Anterior cingulate cortex (tissue), 58 donors: ENCODE measurements around the gene APLN.
A peak's percentile ranks its signal among the peaks of the same experiment; 100 is the strongest.

Experiments used
- DNase-seq, 58 donors: peaks; one replicate each; lab custom pipeline; 2025; lab: John Stamatoyannopoulos, UW

The APLN gene

DNA sequence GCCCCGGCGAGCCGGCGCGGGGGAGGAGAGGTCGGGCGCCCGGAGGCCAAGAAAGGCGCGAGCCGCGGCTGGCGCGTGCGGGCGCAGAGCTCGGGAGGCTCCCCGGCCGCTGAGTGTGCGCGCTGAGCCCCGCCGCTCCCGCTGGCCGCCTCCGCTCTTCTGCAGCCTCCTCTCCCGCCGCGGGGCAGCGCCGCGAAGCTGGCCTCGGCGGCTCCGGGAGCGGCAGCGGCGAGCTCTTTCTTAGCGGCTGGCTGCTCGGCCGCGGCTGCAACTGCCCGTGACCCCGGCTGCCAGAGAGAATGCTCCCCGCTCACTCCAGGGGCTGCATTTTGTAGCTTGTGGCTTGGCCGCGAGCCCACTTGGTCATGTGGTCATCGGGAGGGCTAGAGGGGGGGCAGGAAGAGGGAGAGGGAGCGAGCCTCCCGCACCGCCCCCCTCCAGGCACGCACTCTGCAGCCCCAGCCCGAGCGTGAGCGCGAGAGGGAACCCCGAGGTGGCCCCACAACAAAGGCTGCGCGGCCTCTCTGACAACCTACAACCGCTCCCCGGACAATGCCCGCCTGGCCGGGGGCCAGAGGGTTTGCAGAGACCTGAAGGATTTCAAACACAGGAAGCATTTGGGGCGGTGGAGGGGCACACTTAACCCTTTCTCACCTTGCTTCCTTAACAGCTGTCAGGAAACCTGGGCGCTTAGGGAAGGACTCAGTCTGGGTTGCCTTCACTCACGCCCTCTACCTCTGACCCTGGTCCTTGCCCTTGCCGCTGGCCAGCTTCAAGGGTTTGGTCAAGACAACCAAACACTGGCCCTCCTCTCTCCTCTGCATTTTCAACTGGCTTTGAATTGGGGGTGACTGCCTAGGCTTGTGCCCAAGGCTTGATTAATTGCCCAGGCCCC lies at the start of gene APLN:
TSS of gene APLN (minus strand) at position 305 of the 895 bp plus-strand sequence. CDS start 326 bp downstream, outside the sequence.
- DNase-seq: peak in 52 of 58 donors; percentile 1 to 75 (median 38)

DNA sequence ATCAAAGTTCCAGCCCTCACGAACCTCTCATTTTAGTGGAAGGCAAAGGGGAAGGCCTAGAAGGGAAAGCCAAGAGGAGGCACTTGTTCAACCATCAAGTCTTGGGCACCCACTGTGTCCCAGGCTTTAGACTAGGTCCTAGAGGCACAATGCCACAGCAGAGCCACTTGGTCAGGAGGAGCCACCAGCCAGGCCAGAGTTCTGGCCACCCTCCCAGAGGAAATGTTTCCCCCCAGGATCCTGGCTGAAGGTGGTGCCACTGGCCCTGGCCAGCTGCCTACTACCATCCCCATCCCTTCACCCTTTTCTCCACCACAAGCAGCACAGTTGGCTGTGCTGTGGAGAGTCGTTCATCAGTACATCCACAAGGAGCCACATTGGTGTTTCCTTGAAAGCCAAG lies 49.7 kb upstream of the APLN start:
- DNase-seq: no peak

DNA sequence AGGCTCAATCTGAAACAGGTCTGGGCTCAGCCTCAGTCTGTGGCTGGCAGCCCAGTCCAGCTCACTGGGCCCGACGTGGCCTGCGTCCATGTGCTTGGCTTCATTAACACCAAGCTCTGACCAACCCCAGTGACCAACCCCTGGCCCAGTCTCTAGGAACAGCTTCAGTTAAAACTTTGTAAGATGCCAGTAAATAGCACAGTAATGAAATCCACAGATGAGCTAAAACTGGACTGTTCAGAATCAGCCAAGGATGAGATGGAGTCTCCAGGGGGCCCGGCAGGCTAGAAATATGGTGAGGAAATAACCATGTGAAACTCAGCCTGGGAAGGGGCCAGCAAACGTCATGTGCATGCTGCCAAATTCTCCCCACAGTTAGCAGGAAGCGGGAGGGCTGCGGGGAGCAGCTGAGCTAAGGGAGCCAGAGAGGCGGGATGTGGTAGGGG lies 46.9 kb upstream of the APLN start:
- DNase-seq: peak in 41 of 58 donors; percentile 1 to 70 (median 21)

- no peak for DNase-seq
These were observed 45.8 kb upstream of the APLN start for GRCh38 chrX:129700536-129700935.

DNA sequence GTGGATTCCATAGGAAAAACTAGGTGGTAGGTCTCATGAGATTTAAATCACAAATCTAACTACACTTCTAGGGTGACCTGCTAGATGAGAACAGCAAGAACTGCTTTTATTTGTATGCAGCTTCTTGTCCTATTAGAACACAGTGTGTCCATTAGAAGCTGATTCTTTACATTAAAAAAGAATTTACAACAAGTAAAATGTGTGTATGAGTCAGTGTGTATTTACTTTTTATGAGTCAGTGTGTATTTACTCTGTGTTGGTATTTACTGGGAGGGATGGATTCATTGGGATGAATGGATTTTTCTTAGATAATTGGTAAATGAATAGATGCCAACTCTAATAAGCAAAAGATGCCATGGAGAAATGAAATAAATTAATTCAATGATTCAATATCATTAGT lies 43.4 kb upstream of the APLN start:
- DNase-seq: no peak

DNA sequence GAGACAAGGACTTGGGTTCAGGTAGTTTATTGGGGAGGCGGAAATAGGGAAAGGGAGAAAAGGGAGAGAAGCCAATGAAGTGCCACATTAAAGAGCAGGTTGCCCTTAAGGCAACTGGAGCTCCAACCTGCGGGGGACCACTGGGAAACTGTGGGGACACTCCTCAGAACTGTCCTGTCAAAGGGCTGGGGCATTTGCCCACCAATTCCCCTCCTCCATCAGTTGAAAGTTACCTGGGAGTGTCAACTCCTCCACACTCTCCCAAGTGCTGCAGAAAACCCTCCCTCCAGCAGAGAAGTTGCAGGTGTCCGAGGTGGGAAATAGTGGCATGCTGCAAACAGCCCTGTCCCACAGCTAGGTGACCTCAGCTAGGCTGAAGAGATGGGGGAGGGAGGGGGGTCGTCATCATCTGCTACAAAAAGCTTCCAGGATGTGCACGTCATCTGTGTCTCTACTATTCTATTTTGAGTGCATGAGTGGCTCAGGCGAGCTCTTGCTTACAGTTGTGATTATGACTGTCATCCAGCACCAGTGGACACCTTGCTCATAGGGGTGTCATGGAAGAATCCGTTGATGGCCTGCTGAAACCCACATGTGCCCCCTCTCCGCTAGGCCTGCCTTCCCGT lies 42.6 kb upstream of the APLN start:
- DNase-seq: no peak

DNA sequence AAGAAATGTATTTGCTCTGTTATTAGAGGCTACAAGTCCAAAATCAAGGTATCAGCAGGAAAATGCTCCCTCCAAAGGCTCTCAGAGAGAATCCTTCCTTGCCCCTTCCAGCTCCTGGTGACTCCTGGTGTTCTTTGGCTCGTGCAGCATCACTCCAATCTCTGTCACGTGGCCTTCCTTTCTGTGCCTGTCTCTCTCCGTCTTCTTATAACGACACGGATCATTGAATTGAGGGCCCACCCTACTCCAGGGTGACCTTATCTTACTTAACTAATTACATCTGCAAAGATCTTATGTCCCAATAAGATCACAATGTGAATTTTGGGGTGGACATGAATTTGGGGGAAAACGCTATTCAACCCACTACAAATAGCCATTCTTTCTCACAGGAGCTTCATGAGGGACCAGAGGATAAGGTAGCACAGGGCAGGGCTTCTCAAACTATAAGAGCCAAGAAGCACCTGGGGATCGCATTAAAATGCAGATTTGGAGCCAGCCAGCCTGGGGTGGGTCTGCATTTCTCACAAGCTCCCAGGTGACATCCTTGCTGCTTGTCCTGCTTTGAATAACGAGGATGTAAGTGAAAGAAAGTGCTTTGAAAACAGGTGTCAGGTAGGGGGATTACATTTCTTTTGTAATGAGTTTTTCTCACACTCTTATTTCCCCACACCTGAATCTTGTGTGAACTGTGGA lies 41.9 kb upstream of the APLN start:
- no peak for DNase-seq

DNA sequence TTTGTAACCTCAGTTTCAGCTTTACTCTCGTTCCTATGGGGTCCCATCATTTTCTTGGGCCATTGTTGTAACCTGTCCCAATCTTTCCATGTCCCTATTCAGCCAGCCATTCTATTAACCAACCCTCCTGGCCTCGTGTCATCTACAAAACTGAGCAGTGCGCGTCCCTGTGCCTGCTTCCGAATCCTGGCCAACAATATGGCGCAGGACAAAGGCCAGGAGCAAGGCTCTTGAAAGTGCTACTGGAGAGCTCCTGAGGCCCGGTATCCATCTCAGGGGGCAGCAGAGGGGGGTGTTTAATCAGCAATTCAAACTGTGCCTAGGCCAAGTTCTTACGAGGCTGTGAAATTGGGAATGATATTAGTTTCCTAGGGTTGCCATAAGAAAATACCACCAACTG lies 41.2 kb upstream of the APLN start:
- DNase-seq: no peak

DNA sequence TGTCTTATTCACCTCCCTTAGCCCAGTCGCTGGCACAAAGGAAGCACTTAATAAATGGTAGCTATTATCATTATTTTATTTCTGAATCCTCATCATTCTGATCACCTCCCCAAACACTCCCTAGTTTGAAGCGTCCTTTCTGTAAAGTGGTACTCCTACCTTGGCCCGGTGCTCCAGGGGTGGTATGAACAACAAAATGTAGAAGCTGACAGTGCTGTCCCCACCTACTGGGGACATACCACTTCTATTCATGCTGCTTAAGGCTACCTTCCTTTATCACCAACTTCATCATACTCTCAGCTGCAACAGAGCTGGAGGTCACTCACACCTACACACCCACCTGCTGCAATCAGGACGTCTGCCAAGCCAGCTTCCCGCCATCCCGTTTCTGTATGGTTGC lies 40.8 kb upstream of the APLN start:
- DNase-seq: no peak

GRCh38 chrX:129694805-129695204 lies 40.0 kb upstream of the APLN start:
- no peak for DNase-seq

GRCh38 chrX:129693354-129693753 lies 38.6 kb upstream of the APLN start:
- DNase-seq: no peak

DNA sequence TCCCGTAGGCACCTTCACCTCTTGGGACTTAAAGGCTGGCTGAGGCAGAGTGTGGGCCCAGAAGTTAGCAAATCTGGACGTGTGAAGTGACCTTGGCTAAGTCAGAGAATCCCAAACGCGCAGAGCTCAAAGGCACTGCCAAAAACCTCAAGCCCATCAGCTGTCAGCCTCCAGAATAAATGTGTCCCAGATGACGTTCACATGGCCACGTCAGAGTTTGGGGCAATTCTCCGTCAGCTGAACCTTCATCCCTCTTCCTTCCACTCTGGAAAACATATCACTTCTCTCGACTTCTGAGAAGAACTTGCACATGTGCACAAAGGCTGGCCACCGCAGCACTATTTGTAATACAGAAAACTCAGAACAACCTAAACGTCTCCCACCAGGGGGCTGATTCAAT lies 35.7 kb upstream of the APLN start:
- DNase-seq: no peak

GRCh38 chrX:129689796-129690195 lies 35.0 kb upstream of the APLN start:
- no peak for DNase-seq

DNA sequence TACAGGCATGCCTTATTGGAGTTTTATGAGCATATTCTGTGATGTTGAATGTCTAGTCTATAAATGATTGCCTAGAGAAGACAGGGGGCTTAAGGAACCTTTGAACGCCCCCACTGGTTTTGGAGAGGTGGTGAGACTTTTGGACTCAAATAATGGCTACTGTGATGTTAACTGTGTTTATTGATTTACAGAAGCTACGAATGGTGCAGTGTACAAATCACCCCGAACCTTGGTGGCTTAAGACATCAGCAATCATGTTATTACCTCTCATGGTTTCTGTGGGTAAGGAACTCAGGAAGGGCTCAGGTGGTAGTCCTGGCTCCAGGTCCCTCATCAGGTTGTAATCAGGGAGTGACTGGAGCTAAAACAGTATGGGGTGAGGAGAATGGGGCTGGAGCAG lies 33.3 kb upstream of the APLN start:
- DNase-seq: no peak

- DNase-seq: peak in 17 of 58 donors; percentile 0 to 37 (median 8)
These were observed 31.7 kb upstream of the APLN start for GRCh38 chrX:129686422-129686948.

GRCh38 chrX:129682979-129683378 lies 28.2 kb upstream of the APLN start:
- no peak for DNase-seq

DNA sequence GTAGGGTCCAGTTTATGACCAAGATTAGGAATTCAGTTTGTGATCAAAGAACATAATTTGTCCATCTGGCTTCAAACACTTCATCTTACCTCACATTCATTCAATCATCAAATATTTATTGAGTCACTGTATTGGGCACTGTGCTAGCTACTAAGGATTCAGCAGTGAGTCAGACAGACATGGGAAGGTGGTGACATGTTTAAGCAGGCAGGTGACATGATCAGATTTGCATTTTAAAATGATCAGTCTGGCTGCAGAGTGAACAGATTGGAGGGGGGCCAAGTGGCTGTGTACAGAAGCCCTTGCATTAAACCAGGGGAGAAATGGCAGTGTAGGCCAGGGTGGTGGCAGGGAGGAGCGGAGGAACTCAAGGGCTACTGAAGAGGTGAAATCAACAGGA lies 25.1 kb upstream of the APLN start:
- DNase-seq: no peak

DNA sequence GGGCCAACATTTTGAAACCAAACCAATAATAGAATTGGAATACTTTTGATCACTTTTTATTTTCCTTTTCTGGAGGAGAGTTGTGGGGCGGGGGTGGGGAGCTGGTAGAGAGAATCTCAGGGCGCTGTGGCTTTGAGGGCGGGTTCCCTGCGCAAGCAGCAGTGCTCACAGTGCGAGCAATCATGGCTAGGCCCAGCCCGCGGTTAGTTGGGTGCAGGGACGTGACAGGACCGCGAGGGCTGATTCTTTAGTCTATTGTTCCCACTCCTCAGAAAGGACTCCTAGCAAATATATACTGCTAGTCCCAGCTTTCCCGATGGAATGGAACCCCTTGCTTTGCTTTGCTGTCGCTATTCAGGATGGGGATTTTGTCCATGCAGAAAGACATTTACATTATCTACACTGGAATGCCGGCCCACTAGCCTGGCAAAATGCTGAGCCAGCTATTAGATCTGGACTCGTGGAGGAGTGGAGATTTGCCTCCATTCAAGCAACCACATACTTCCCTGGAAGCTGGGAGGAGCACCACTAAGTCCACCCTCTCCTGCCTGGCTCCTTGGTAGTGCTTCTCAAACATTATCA lies 23.9 kb upstream of the APLN start:
- DNase-seq: peak in 14 of 58 donors; percentile 2 to 43 (median 16)

DNA sequence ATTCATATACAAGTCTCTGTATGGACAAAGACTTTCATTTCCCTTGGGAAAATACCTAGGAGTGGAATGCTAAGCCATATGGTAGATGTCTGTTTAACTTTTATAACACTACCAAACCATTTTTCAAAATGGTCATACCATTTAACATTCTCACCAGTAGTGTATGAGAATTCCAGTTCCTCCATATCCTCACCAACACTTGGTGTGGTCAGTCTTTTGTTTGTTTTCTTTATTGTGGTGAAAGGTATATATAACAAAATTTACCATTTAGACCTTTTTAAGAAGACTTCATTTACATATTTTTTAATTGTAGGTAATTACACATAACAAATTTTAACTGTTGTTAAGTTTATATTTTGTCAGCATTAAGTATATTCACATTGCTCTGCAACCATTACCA lies 12.7 kb upstream of the APLN start:
- no peak for DNase-seq

DNA sequence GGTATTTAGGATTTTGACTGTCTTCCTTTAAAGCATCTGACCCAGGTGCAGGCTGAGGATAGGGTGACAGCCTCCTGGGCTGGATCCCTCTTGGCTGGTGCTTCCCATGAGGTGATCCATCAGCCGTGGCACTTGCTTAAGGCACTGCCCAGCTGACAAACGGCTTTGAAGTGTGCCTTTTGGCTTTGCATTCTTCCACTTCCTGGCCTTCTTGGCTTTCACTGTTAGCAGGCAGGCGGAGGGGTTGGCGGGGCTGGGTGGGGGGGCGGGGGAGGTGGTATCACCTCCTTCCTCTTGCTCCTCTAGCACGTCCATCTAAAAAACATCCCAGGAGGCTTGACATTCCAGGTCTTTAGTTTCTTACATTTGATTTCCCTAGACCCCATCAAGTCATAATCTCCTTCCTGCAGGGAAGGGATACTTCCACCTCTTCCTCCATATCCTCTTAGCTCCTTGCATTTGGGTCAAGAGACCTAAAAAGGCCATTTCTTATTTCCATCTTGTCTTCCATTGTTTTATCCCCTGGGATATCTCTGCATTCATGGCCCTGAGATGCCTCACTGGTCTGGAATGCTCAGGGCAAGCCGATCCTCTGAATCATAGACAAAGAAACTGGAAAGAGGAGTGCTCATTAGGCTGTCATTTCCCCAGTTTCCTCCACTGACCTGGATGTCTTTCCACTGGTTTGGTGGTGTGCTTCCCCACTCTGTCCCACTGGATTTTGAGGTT lies 11.3 kb upstream of the APLN start:
- DNase-seq: no peak
